Skin epidermis (tissue), 12 donors: ENCODE results near the gene RBFOX2.
"Not testable (repeated sequence)": the region's sequence is repeated elsewhere in the genome, so short reads cannot be mapped to it uniquely, and the experiment has no call there.

Experiments
- H3K27ac ChIP-seq, 21 experiments: fragments of 200-600 bp; sonication (generic) in 11 of 21; one replicate each; pipeline ENCODE4 v1.5.0; 2020; ENCODE audit warnings: mild to moderate bottlenecking in 3 of 21, inconsistent platforms in 2 of 21, moderate library complexity in 2 of 21
- H3K4me3 ChIP-seq, 7 experiments: fragments of 200-600 bp; sonication (generic) in 2 of 7; one replicate each; pipeline ENCODE4 v1.5.0; 2020; ENCODE audit warnings: inconsistent platforms in 2 of 7, mild to moderate bottlenecking in 2 of 7, moderate library complexity in 1 of 7

The RBFOX2 gene

DNA sequence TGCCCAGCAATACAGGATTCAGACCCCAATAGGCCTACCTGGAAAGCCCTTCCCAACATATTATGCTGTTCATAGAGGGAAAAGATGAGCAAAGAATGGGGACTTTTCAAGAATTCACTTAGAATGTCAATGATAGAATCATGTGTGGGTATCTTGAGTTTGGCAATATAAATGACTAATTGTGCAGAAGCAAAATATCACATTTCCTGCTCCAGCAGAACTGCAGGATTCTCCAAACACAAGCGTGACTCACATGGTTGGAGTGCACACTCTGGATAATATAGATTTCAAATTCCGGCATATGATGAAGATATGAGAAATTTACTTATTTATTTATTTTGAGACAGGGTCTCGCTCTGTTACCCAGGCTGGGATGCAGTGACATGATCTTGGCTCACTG lies 323.5 kb downstream of the RBFOX2 start:
- no peak overlapping the region for H3K27ac ChIP-seq
- no peak overlapping the region for H3K4me3 ChIP-seq

- Histone ChIP-seq H3K27ac (no peak overlapping the region), H3K4me3 (no peak overlapping the region)
Measured at GRCh38 chr22:35703861-35704584, 324.6 kb downstream of the RBFOX2 start.

DNA sequence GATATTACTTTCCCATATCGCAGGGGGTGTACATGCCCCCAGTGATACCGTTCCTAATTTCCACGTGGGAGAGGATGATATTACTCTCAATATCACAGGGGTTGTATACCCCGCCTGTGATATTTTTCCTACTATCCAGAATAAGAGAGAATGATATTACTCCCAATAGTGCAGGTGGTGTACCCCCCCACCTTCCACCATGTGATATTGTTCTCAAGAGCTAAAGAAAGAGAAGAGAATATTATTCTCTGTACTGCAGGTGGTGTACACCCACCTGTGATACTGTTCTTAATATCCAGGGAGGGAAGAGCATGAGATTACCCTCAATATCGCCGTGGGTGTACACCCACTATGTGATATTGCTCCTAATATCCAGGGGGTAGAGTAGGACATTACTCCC lies 328.8 kb downstream of the RBFOX2 start:
- not testable (repeated sequence) for H3K4me3 ChIP-seq, H3K27ac ChIP-seq

GRCh38 chr22:35697142-35697541 lies 331.5 kb downstream of the RBFOX2 start:
- no peak overlapping the region for H3K4me3 ChIP-seq

GRCh38 chr22:35695202-35695601 lies 333.4 kb downstream of the RBFOX2 start:
- no peak overlapping the region for H3K4me3 ChIP-seq
- H3K27ac ChIP-seq = no peak overlapping the region

More at GRCh38 chr22:35697142-35697541, 331.5 kb downstream of the RBFOX2 start:
- no peak overlapping the region for H3K27ac ChIP-seq

DNA sequence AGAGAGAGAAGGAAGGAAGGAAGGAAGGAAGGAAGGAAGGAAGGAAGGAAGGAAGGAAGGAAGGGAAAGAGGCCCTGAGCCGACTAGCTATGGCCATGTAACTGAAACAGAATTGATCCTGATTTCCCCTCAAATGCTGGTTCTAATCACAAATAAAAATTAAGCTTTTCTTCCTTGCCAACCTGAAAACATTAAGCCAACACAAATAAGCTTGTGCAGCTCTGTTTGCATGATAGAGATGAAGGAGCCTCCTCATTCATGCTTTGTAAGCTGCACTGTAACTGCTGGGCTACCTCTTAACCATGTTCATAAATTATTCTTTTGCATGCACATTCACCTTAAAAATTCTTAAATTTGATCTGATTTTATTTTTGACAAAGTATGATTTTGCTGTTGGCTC lies 338.6 kb downstream of the RBFOX2 start:
- H3K27ac ChIP-seq = no peak overlapping the region
- H3K4me3 ChIP-seq = no peak overlapping the region

- H3K4me3 ChIP-seq = no peak overlapping the region
- H3K27ac ChIP-seq = no peak overlapping the region
Measured at GRCh38 chr22:35688913-35689675, 339.5 kb downstream of the RBFOX2 start.
